ENCODE data around the gene P2RY1.

Gene P2RY1

DNA sequence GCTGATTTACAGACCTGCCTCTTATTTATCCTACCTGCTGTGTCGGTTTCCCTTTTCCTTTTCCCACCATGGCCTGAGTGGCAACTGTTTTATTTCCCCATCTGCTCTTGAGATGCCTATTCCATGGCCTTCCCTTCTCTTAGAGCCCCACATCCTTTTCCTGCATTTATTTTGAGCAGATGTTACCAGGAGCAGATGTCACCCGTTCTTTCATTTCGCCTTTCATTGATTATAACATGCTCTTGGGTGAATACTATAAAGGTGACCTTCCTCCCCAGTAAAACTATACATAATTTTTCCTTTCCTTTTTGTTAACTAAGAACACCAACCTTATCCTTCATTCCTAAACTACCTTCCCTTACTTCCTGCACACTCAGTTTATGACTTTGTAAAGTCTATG, 8.5 kb upstream of the P2RY1 start:
- TF ChIP-seq, protein P1, sequence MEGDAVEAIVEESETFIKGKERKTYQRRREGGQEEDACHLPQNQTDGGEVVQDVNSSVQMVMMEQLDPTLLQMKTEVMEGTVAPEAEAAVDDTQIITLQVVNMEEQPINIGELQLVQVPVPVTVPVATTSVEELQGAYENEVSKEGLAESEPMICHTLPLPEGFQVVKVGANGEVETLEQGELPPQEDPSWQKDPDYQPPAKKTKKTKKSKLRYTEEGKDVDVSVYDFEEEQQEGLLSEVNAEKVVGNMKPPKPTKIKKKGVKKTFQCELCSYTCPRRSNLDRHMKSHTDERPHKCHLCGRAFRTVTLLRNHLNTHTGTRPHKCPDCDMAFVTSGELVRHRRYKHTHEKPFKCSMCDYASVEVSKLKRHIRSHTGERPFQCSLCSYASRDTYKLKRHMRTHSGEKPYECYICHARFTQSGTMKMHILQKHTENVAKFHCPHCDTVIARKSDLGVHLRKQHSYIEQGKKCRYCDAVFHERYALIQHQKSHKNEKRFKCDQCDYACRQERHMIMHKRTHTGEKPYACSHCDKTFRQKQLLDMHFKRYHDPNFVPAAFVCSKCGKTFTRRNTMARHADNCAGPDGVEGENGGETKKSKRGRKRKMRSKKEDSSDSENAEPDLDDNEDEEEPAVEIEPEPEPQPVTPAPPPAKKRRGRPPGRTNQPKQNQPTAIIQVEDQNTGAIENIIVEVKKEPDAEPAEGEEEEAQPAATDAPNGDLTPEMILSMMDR (IDR thresholded peaks at IDR 0.05; ENCODE audit: insufficient read depth, low read length, missing control alignments), result no peak
- ChIA-PET CTCF (no interaction called here), POLR2A (no interaction called here)
- DNase-seq (ENCODE audit: low read depth, low spot score), result no peak
- H3K4me3 ChIP-seq (ENCODE audit: low read depth, low read length), result no peak overlapping the region

DNA sequence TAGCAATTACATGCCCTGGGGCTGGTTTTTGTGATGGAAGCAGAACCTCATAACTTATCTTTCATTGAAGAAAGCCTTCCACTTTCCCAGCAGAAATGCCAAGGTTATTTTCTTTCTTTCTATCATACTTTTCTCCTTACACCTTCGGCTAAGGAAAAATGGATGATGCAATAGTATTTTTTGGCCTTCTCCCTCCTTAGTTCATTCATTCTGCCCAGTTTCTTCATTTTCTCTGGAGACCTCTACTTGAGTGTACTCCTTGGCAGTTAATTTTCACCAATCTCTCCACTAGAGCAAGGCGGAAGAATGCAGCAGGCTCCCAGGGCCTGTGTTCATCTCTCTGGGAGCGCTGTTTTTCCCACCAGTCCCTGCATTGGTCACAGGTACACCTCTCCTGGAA, 7.6 kb upstream of the P2RY1 start:
- TF ChIP-seq, protein P1 (IDR thresholded peaks at IDR 0.05; ENCODE audit: insufficient read depth, low read length, missing control alignments), result no peak
- DNase-seq (ENCODE audit: low read depth, low spot score), result no peak
- no peak overlapping the region for H3K4me3 ChIP-seq (ENCODE audit: low read depth, low read length)
- POLR2A ChIA-PET, result no interaction called here
- CTCF ChIA-PET, result no interaction called here

DNA sequence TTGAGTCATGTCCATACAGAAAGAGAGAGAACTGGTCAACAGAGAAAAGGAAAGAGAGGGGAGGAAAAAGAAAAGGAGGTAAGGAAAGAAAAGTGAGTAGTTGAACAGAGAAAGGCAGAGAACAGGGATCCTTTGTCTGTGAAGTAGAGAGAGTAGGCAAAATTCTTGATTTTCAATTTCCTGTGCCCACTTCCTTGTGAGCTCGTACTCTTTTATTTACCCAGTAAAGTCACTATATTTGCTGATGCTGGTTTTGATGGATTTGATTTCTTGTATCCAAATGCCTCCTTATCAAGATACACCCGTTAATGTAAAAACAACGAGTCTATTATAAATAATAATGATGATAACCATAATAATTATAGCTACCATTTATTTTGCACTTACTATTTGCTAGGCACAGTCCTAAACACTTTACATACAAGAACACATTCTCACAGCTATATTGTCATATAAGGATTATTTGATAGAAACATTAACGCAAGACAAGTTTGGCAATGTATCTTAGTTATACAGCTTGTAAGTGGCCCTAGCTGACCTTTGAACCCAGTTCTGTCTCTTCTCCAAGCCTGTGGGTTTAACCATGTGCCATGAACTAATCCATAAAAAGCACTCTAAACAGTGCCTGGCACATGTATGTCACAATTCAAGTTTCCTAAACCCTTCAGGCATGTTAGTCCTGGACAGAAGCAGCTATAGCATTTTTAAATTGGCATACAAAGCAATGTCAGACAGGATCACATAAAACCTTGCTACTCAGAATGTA, 6.7 kb upstream of the P2RY1 start:
- no peak overlapping the region for H3K4me3 ChIP-seq (ENCODE audit: low read depth, low read length)
- ChIA-PET CTCF (no interaction called here), POLR2A (no interaction called here)
- no peak for DNase-seq (ENCODE audit: low read depth, low spot score)
- TF ChIP-seq, protein P1 (IDR thresholded peaks at IDR 0.05; ENCODE audit: insufficient read depth, low read length, missing control alignments), result no peak

DNA sequence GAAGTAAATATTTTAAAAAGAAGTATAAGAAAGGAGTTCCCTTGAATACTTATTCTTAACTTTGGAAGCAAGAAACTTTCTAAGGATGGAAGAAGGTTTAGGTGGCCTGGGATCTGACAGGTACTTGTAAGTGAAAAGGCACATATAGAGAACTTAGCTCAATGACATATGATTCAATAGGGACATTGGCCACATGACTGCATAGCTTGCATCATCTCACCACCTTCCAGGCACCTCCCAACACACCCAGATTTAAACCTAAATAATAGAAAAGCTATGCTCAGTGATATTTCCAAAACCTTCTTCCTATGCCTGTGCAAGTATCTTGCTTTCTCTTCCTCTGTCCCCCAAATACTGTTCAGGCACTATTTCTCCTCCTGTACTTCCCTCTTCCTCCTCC, 4.7 kb upstream of the P2RY1 start:
- CTCF ChIA-PET, result no interaction called here
- POLR2A ChIA-PET, result no interaction called here
- TF ChIP-seq, protein P1 (IDR thresholded peaks at IDR 0.05; ENCODE audit: insufficient read depth, low read length, missing control alignments), result no peak
- DNase-seq (ENCODE audit: low read depth, low spot score), result no peak
- H3K4me3 ChIP-seq (ENCODE audit: low read depth, low read length), result no peak overlapping the region

DNA sequence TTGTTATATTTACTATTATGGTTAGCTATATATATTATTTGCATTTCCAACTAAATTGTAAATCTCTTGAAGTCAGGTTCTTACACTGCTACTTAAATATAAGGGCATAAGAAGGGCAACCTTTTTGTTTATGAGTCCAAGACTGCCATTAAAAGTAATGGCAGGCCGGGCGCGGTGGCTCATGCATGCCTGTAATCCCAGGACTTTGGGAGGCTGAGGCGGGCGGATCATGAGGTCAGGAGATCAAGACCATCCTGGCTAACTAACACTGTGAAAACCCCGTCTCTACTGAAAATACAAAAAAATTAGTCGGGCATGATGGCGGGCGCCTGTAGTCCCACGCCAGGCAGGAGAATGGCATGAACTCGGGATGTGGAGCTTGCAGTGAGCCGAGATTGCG, 2.9 kb upstream of the P2RY1 start:
- CTCF ChIA-PET, result no interaction called here
- H3K4me3 ChIP-seq (ENCODE audit: low read depth, low read length), result no peak overlapping the region
- POLR2A ChIA-PET, result no interaction called here
- DNase-seq (ENCODE audit: low read depth, low spot score), result no peak
- TF ChIP-seq, protein P1 (IDR thresholded peaks at IDR 0.05; ENCODE audit: insufficient read depth, low read length, missing control alignments), result no peak

DNA sequence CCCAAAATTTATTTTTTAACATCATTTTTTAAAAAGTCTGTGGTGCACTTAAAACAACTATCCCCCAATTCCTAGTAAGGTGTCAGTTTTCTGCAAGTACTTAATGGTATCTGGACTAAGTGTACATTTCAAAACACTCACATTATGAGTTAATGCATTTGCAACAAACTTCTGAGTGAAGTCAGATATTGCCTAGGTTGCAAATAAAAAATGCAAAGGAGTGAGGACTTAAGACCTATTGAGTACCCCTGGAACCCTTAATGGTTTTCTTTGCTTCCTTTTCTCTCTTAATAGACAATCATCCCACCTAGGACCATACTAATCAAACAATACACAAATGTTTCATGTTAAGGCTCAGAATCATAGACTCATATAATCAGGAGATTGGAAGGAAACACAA, 1.8 kb upstream of the P2RY1 start:
- ChIA-PET POLR2A (no interaction called here), CTCF (no interaction called here)
- TF ChIP-seq, protein P1 (IDR thresholded peaks at IDR 0.05; ENCODE audit: insufficient read depth, low read length, missing control alignments), result no peak
- DNase-seq (ENCODE audit: low read depth, low spot score), result no peak
- no peak overlapping the region for H3K4me3 ChIP-seq (ENCODE audit: low read depth, low read length)
